A549 (cell line): ENCODE data around the gene OPA3. TPM values are rescaled to one million over a fixed set of nuclear protein-coding genes. Genes with fewer than 3 reads are reported as not detected.

Experiments
- ATAC-seq, 2 experiments: fragments of 200-7000 bp in 1 of 2; fragments of >200 bp in 1 of 2; cut with Nextera tagmentation in 1 of 2; cut with Tn5 transposase in 1 of 2; 3 replicates each; pipeline versions ENCODE4 v1.8.0 to v1.9.1; 2018 to 2020; ENCODE audit warnings: mild to moderate bottlenecking in 1 of 2, moderate library complexity in 1 of 2
- CTCF ChIA-PET: fragments of 300-600 bp; sonication (Branson Sonifier 250); formaldehyde crosslinking; extraction: SDS; loops from one replicate; lab custom pipeline; 2021; ENCODE audit warnings: antibody characterized with exemption, inconsistent platforms; lab: Yijun Ruan, JAX
- POLR2A ChIA-PET: fragments of 350-600 bp; formaldehyde crosslinking; extraction: SDS; loops from one replicate; lab custom pipeline; 2021; ENCODE audit warnings: antibody characterized with exemption, inconsistent platforms; lab: Yijun Ruan, JAX
- DNase-seq, 2 experiments: peaks; one replicate each; pipeline versions ENCODE4 v3.0.0 to v3.0.0-alpha.2; 2011 to 2016; ENCODE audit warnings: low read depth in 1 of 2, low spot score in 1 of 2
- FAIRE-seq: peaks from 2 replicates; lab custom pipeline; 2011; peaks lifted over from hg19 to GRCh38; lab: Jason Lieb, UNC
- H3K27ac ChIP-seq, 2 experiments: fragments of >200 bp; sonication (Bioruptor Twin); formaldehyde crosslinking; 3 replicates each; pipeline ENCODE4 v1.5.1; 2016 to 2017
- H3K4me1 ChIP-seq: fragments of >200 bp; sonication (Bioruptor Twin); formaldehyde crosslinking; 3 replicates; pipeline ENCODE4 v1.6.1; 2016
- H3K4me2 ChIP-seq: fragments of >200 bp; sonication (Bioruptor Twin); formaldehyde crosslinking; 3 replicates; pipeline ENCODE4 v1.6.1; 2016
- H3K4me3 ChIP-seq: fragments of >200 bp; sonication (Bioruptor Twin); formaldehyde crosslinking; 3 replicates; pipeline ENCODE4 v1.5.1; 2016
- H3K9me3 ChIP-seq: fragments of >200 bp; sonication (Bioruptor Twin); formaldehyde crosslinking; 3 replicates; pipeline ENCODE4 v1.6.1; 2016
- BCL3 ChIP-seq: fragments of >200 bp; sonication (Bioruptor Twin); formaldehyde crosslinking; IDR thresholded peaks from 3 replicates; pipeline ENCODE4 v1.6.1; 2016
- CBX8 ChIP-seq: fragments of 200-600 bp; sonication (generic); IDR thresholded peaks from 2 replicates; pipeline ENCODE4 v1.6.1; 2016
- CHD4 ChIP-seq: fragments of 200-600 bp; sonication (generic); IDR thresholded peaks from 2 replicates; pipeline ENCODE4 v1.6.1; 2016; ENCODE audit warnings: antibody characterized with exemption, mild to moderate bottlenecking, borderline replicate concordance
- ESRRA ChIP-seq: fragments of 150-350 bp; IDR thresholded peaks from 2 replicates; pipeline ENCODE4 v1.6.1; 2014; ENCODE audit warnings: mild to moderate bottlenecking, low read length, borderline replicate concordance
- FOSL2 ChIP-seq, 2 experiments: fragments of 450-650 bp in 1 of 2; fragments of >200 bp in 1 of 2; sonication (Bioruptor Twin) in 1 of 2; formaldehyde crosslinking; IDR thresholded peaks; 2 replicates each; pipeline versions ENCODE4 v1.5.0 to v1.6.1; 2016 to 2020; ENCODE audit warnings: mild to moderate bottlenecking in 1 of 2, moderate library complexity in 1 of 2
- HOXB5 ChIP-seq: fragments of 250-450 bp; sonication (Bioruptor Pico); IDR thresholded peaks from 2 replicates; pipeline ENCODE4 v1.5.0; 2020; ENCODE audit warnings: mild to moderate bottlenecking, moderate library complexity
- KDM5A ChIP-seq: fragments of 200-600 bp; sonication (generic); IDR thresholded peaks from 2 replicates; pipeline ENCODE4 v1.6.1; 2016; ENCODE audit warnings: antibody characterized with exemption, mild to moderate bottlenecking
- MAFK ChIP-seq: fragments of 450-650 bp; IDR thresholded peaks from 2 replicates; pipeline ENCODE4 v1.6.1; 2014; ENCODE audit not compliant: partially characterized antibody
- POLR2AphosphoS2 ChIP-seq: conservative IDR thresholded peaks from 2 replicates; pipeline ENCODE4 v1.6.1; 2012; ENCODE audit warnings: low read length, improper control_type of control experiment, inconsistent platforms
- RAD21 ChIP-seq, 2 experiments: fragments of >200 bp in 1 of 2; sonication (Bioruptor Twin) in 1 of 2; formaldehyde crosslinking in 1 of 2; IDR thresholded peaks in 1 of 2; conservative IDR thresholded peaks in 1 of 2; 2 replicates in 1 of 2; 3 replicates in 1 of 2; pipeline ENCODE4 v1.6.1; 2012 to 2018; ENCODE audit warnings: inconsistent platforms in 1 of 2
- RARB ChIP-seq: fragments of 250-450 bp; sonication (Bioruptor Pico); IDR thresholded peaks from 2 replicates; pipeline ENCODE4 v1.8.0; 2021; ENCODE audit warnings: mild to moderate bottlenecking, moderate library complexity
- RFX5 ChIP-seq: fragments of 450-650 bp; IDR thresholded peaks from 2 replicates; pipeline ENCODE4 v1.7.1; 2014; ENCODE audit warnings: antibody characterized with exemption, mild to moderate bottlenecking, moderate library complexity
- TP53 ChIP-seq: fragments of 250-450 bp; sonication (Bioruptor Pico); IDR thresholded peaks from 2 replicates; pipeline ENCODE4 v1.5.0; 2021; ENCODE audit warnings: mild to moderate bottlenecking, moderate library complexity
- WGBS: methylation state at CpG from one replicate; pipeline ENCODE4 v1.1.6; 2017; ENCODE audit errors: missing lambda C conversion rate; 5-methylcytosine and 5-hydroxymethylcytosine counted together
- polyA plus RNA-seq, 4 experiments: library from polyadenylated mRNA; depleted of rRNA in 3 of 4; stranded (reverse); fragments of >200 nt; fragmentation: RNase III in 1 of 4; extraction: RNeasy Plus Mini Kit Qiagen cat#74134 plus additional on column Dnase treatment in 1 of 4; gene quantifications; 2 replicates in 3 of 4; 3 replicates in 1 of 4; pipeline ENCODE4 v1.2.3, GENCODE V29; 2011 to 2017
- TF ChIP-seq, protein P1 (sequence below): fragments of 250-450 bp; sonication (Bioruptor Pico); IDR thresholded peaks from 2 replicates; pipeline ENCODE4 v1.5.0; 2020; ENCODE audit warnings: low read depth, mild to moderate bottlenecking, moderate library complexity

Gene OPA3
- polyA plus RNA-seq, 2 of the 4 experiments (the other 2 are of a cell fraction): 15.6 to 21.8 TPM

DNA sequence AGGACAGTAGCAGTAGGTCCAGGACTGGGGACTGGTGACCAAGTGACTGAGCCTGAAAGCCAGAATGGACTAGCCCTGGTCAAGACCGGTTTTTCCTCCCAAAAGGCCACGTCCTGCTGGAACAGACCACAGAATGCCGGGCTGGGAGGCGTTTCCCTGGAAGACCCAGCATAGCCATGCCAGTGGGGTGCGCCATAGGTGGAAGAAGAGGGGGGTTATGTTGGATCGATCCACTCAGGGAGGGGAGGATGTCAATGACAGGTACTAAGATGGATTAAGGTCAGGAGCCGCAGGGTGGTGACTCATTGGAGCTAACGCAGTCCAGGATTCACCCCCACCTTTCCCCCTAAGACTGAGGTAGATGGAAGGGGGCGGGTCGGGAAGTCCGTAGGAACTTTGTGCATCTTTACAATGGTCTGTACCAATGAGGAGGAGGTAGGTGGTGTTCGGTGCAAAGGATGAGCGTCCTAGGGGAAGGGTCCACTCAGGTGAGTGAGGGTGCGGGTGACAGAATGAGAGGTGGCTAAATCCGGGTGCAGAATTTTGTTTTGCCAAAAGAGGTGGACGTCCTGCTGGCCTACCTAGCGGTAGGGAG, 56.4 kb downstream of the OPA3 start:
- CTCF ChIA-PET: interaction anchor here (0.6 to 7.8 kb wide), 8 partner anchors 9 to 114 kb away, joined by 3 to 71 read pairs (median 4); no protein-coding TSS in a partner anchor
- H3K4me1 ChIP-seq: peaks cover 3% of the 10 kb centered on the region; the same call in 1 of the 3 replicates
- H3K4me2 ChIP-seq: no peak overlapping the region
- H3K9me3 ChIP-seq: peaks cover 19% of the 10 kb centered on the region
- no peak for FAIRE-seq
- no peak overlapping the region for H3K27ac ChIP-seq
- no peak overlapping the region for H3K4me3 ChIP-seq
- 82% methylated on average over 17 of the region's 17 CpGs for WGBS
- POLR2A ChIA-PET: no interaction called here
- 0 out of 6 replicates have a peak, but pooled peaks of 1 of the 2 experiments have one; percentile 14 for ATAC-seq
- TF ChIP-seq HOXB5: 0 out of 2 replicates have a peak, but pooled peaks have one; percentile 51
- TF ChIP-seq FOSL2 (IDR thresholded peaks at IDR 0.05): no peak
- TF ChIP-seq FOSL2 (CRISPR knock-in tag; IDR thresholded peaks at IDR 0.05): peak; percentile 64
- peak; percentile 80 for TF ChIP-seq POLR2AphosphoS2
- TF ChIP-seq ESRRA: no peak
- DNase-seq: peak in 1 of 2 experiments; percentile 66

DNA sequence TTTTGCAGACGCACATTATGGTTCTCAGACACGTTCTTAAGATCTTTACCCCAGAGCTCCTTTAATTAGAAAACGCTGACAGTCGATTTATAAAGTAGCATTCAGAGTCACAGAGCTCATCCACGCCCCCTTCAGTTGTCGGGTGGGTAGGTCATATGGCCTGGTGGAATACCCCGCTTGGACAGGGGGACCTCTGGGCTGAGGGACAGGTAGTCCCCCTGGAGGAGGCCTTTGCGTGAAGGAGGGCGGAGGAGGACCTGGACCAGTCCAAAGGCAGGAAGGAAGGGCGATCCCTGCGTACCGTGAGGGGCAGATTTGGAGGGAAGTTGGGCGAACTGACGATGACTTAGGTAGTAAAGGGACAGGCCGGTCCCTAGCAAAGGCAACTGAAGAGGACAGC, 56.9 kb downstream of the OPA3 start:
- Histone ChIP-seq H3K4me3 (no peak overlapping the region), H3K9me3 (peaks cover 19% of the 10 kb centered on the region), H3K27ac (no peak overlapping the region), H3K4me1 (peaks cover 8% of the 10 kb centered on the region), H3K4me2 (no peak overlapping the region)
- WGBS: 95% methylated on average over 15 of the region's 15 CpGs
- TF ChIP-seq MAFK: peak; percentile 73
- TF ChIP-seq KDM5A: no peak
- no peak for TF ChIP-seq ESRRA
- TF ChIP-seq RAD21 (conservative IDR thresholded peaks at IDR 0.05 in 1 of 2, IDR thresholded peaks at IDR 0.05 in 1 of 2): no peak
- no peak for TF ChIP-seq RARB
- TF ChIP-seq, protein P1, sequence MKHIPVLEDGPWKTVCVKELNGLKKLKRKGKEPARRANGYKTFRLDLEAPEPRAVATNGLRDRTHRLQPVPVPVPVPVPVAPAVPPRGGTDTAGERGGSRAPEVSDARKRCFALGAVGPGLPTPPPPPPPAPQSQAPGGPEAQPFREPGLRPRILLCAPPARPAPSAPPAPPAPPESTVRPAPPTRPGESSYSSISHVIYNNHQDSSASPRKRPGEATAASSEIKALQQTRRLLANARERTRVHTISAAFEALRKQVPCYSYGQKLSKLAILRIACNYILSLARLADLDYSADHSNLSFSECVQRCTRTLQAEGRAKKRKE (CRISPR knock-in tag): no peak
- peak; percentile 57; the same call in 1 of the 2 replicates for TF ChIP-seq POLR2AphosphoS2
- no peak for FAIRE-seq
- no peak for ATAC-seq
- ChIA-PET POLR2A (no interaction called here), CTCF (interaction anchor here (0.6 to 7.8 kb wide), 7 partner anchors 10 to 115 kb away, joined by 3 to 71 read pairs (median 5); no protein-coding TSS in a partner anchor)
- no peak for DNase-seq

DNA sequence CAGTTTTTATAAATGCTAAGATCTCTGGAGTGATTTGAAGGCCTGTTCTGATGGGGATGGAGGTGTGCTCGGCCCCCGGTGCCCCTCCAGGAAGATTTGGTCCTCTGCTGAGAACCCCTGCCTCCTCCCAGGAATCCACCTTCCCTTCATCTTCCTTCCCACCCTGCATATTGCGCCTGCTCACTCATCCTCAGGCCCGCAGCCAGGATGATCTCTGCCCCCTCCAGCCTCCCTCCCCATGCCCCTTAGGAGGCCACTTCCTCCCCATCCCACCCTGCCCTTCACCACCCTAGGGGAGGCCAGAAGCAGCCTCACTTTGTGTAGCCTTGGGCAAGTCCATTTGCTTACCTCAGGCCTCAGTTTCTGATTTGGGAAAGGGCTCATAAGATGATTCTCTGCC, 57.6 kb downstream of the OPA3 start:
- TF ChIP-seq CBX8 (no peak), KDM5A (no peak), BCL3 (peak; percentile 9; the same call in 1 of the 3 replicates)
- H3K4me1 ChIP-seq: peaks cover 15% of the 10 kb centered on the region
- ATAC-seq (no peak), DNase-seq (no peak), FAIRE-seq (no peak)
- H3K4me3 ChIP-seq: no peak overlapping the region
- no peak overlapping the region for H3K4me2 ChIP-seq
- ChIA-PET CTCF (interaction anchor here (0.7 to 7.8 kb wide), 11 partner anchors 10 to 166 kb away, joined by 3 to 71 read pairs (median 3); partner anchors contain the start of gene QPCTL), POLR2A (no interaction called here)
- H3K9me3 ChIP-seq: peaks cover 19% of the 10 kb centered on the region
- 90% methylated on average over 4 of the region's 4 CpGs for WGBS
- H3K27ac ChIP-seq: no peak overlapping the region

GRCh38 chr19:45526143-45526542, 58.5 kb downstream of the OPA3 start:
- ChIA-PET CTCF (interaction anchor here (0.5 to 7.8 kb wide), 15 partner anchors 11 to 167 kb away, joined by 3 to 71 read pairs (median 4); partner anchors contain the start of gene QPCTL), POLR2A (no interaction called here)
- WGBS: 80% methylated on average over 9 of the region's 9 CpGs

More at GRCh38 chr19:45526143-45526542, 58.5 kb downstream of the OPA3 start:
- H3K4me2 ChIP-seq: no peak overlapping the region
- TF ChIP-seq RFX5: no peak
- TF ChIP-seq CHD4: no peak
- no peak for TF ChIP-seq TP53 (CRISPR knock-in tag)
- no peak for TF ChIP-seq ESRRA
- peaks cover 11% of the 10 kb centered on the region for H3K9me3 ChIP-seq
- peaks cover 18% of the 10 kb centered on the region for H3K4me1 ChIP-seq
- peak; percentile 45 to 72; a peak in 4 of 6 replicates for ATAC-seq
- H3K4me3 ChIP-seq: no peak overlapping the region
- FAIRE-seq: no peak
- peak; percentile 86 to 88 for DNase-seq
- no peak overlapping the region for H3K27ac ChIP-seq
